ENCODE results near the gene ZNF500. TPM values are rescaled to one million over a fixed set of nuclear protein-coding genes. Genes with fewer than 3 reads are reported as not detected.

Gene ZNF500
- total RNA-seq, 4 donors from 2014 or later = 11.0 to 31.2 (median 20.2) TPM

GRCh38 chr16:4790871-4791270 lies 23.9 kb upstream of the ZNF500 start:
- intact Hi-C loops (cut with DNase I; ENCODE audit: low total_unique reads) = no loop called here
- H3K27me3 ChIP-seq = no peaks in the 10 kb centered on the region
- no peak for DNase-seq
- H3K9me3 ChIP-seq = no peaks in the 10 kb centered on the region
- H3K27ac ChIP-seq = no peak overlapping the region
- TF ChIP-seq, protein P1, sequence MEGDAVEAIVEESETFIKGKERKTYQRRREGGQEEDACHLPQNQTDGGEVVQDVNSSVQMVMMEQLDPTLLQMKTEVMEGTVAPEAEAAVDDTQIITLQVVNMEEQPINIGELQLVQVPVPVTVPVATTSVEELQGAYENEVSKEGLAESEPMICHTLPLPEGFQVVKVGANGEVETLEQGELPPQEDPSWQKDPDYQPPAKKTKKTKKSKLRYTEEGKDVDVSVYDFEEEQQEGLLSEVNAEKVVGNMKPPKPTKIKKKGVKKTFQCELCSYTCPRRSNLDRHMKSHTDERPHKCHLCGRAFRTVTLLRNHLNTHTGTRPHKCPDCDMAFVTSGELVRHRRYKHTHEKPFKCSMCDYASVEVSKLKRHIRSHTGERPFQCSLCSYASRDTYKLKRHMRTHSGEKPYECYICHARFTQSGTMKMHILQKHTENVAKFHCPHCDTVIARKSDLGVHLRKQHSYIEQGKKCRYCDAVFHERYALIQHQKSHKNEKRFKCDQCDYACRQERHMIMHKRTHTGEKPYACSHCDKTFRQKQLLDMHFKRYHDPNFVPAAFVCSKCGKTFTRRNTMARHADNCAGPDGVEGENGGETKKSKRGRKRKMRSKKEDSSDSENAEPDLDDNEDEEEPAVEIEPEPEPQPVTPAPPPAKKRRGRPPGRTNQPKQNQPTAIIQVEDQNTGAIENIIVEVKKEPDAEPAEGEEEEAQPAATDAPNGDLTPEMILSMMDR (IDR thresholded peaks at IDR 0.05) = no peak
- TF ChIP-seq POLR2A (IDR thresholded peaks at IDR 0.05) = no peak
- H3K36me3 ChIP-seq = no peaks in the 10 kb centered on the region
- no peak overlapping the region for H3K4me3 ChIP-seq
- H3K4me1 ChIP-seq = no peaks in the 10 kb centered on the region

GRCh38 chr16:4790261-4790660 lies 23.3 kb upstream of the ZNF500 start:
- H3K27me3 ChIP-seq = no peaks in the 10 kb centered on the region
- intact Hi-C loops (cut with DNase I; ENCODE audit: low total_unique reads) = no loop called here

GRCh38 chr16:4788910-4789309 lies 21.9 kb upstream of the ZNF500 start:
- H3K36me3 ChIP-seq = no peaks in the 10 kb centered on the region
- H3K9me3 ChIP-seq = no peaks in the 10 kb centered on the region
- no peaks in the 10 kb centered on the region for H3K4me1 ChIP-seq
- no peak overlapping the region for H3K4me3 ChIP-seq
- TF ChIP-seq, protein P1 (IDR thresholded peaks at IDR 0.05) = no peak
- intact Hi-C loops (cut with DNase I; ENCODE audit: low total_unique reads) = no loop called here
- no peaks in the 10 kb centered on the region for H3K27me3 ChIP-seq
- DNase-seq = no peak
- H3K27ac ChIP-seq = no peak overlapping the region

More at GRCh38 chr16:4790261-4790660, 23.3 kb upstream of the ZNF500 start:
- no peak overlapping the region for H3K4me3 ChIP-seq
- no peaks in the 10 kb centered on the region for H3K36me3 ChIP-seq
- no peak overlapping the region for H3K27ac ChIP-seq
- no peak for DNase-seq
- no peaks in the 10 kb centered on the region for H3K9me3 ChIP-seq
- no peak for TF ChIP-seq POLR2A (IDR thresholded peaks at IDR 0.05)
- TF ChIP-seq, protein P1 (IDR thresholded peaks at IDR 0.05) = no peak
- H3K4me1 ChIP-seq = no peaks in the 10 kb centered on the region

DNA sequence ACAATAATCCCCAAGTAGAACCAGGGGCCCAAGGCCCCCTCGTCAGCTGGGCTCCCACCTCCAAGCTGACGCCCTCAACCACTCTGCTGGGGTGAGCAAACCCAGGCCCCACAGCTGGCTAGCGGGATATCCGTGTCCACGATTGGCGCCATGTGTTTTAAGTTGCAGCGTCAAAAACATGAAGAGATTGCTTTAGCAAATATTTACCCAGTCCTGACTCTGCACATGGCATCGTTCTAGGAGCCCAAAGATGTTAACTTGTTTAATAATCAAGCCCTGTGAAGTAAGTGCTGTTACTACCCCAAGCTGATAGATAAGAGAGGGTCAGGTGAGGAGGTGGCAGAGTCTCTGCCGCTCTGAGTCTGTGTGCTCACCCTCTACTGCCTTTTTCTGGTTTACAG lies 21.5 kb upstream of the ZNF500 start:
- TF ChIP-seq POLR2A (IDR thresholded peaks at IDR 0.05) = no peak
- TF ChIP-seq, protein P1 (IDR thresholded peaks at IDR 0.05) = no peak
- no peaks in the 10 kb centered on the region for H3K36me3 ChIP-seq
- intact Hi-C loops (cut with DNase I; ENCODE audit: low total_unique reads) = no loop called here

GRCh38 chr16:4787627-4788482 lies 20.9 kb upstream of the ZNF500 start, which contains the start of gene SEPTIN12:
Gene SEPTIN12, minus strand, starts transcription at chr16:4788345. Its CDS starts 700 bp downstream, at chr16:4787645.
- Histone ChIP-seq H3K36me3 (no peaks in the 10 kb centered on the region), H3K4me1 (no peaks in the 10 kb centered on the region), H3K27ac (no peak within 1 kb of the TSS), H3K9me3 (no peaks in the 10 kb centered on the region), H3K4me3 (no peak within 1 kb of the TSS), H3K27me3 (no peaks in the 10 kb centered on the region)
- TF ChIP-seq, protein P1 (IDR thresholded peaks at IDR 0.05) = no peak
- no peak for TF ChIP-seq POLR2A (IDR thresholded peaks at IDR 0.05)
- DNase-seq = no peak
- intact Hi-C loops (cut with DNase I; ENCODE audit: low total_unique reads) = no loop called here

More for the DNA sequence above, 21.5 kb upstream of the ZNF500 start:
- H3K27me3 ChIP-seq = no peaks in the 10 kb centered on the region
- H3K4me1 ChIP-seq = no peaks in the 10 kb centered on the region
- DNase-seq = no peak
- H3K27ac ChIP-seq = no peak overlapping the region
- H3K4me3 ChIP-seq = no peak overlapping the region
- H3K9me3 ChIP-seq = no peaks in the 10 kb centered on the region

All from uterus (tissue), 4 donors.